Stomach (tissue), 4 donors: ENCODE measurements around the gene ARID1B.

Source experiments
- CTCF ChIP-seq, 7 experiments: fragments of 450-650 bp in 4 of 7; fragments of 200-600 bp in 3 of 7; sonication (generic) in 3 of 7; IDR thresholded peaks; one replicate each; pipeline ENCODE4 v1.5.1; 2016 to 2019; ENCODE audit warnings: antibody characterized with exemption in 7 of 7, control low read depth in 2 of 7, mild to moderate bottlenecking in 1 of 7
- POLR2A ChIP-seq, 4 donors: fragments of 450-650 bp; IDR thresholded peaks; one replicate each; pipeline ENCODE4 v1.6.1; 2016; ENCODE audit warnings: antibody characterized with exemption in 4 of 4, control low read depth in 2 of 4, mild to moderate bottlenecking in 1 of 4, moderate library complexity in 1 of 4
- POLR2AphosphoS5 ChIP-seq, 3 donors: sonication (generic); formaldehyde crosslinking; IDR thresholded peaks; one replicate each; pipeline ENCODE4 v1.6.1; 2016; ENCODE audit warnings: antibody characterized with exemption in 3 of 3

GRCh38 chr6:157255079-157255478, 477.9 kb downstream of the ARID1B start:
- TF ChIP-seq CTCF (IDR thresholded peaks at IDR 0.05) (no peak), POLR2A (IDR thresholded peaks at IDR 0.05) (no peak), POLR2AphosphoS5 (IDR thresholded peaks at IDR 0.05) (no peak)
